MV-4-11 (cell line): ENCODE measurements around the gene AKAP13.

Experiments used
- DNase-seq: peaks from one replicate; lab custom pipeline; 2025; lab: John Stamatoyannopoulos, UW

AKAP13 gene

DNA sequence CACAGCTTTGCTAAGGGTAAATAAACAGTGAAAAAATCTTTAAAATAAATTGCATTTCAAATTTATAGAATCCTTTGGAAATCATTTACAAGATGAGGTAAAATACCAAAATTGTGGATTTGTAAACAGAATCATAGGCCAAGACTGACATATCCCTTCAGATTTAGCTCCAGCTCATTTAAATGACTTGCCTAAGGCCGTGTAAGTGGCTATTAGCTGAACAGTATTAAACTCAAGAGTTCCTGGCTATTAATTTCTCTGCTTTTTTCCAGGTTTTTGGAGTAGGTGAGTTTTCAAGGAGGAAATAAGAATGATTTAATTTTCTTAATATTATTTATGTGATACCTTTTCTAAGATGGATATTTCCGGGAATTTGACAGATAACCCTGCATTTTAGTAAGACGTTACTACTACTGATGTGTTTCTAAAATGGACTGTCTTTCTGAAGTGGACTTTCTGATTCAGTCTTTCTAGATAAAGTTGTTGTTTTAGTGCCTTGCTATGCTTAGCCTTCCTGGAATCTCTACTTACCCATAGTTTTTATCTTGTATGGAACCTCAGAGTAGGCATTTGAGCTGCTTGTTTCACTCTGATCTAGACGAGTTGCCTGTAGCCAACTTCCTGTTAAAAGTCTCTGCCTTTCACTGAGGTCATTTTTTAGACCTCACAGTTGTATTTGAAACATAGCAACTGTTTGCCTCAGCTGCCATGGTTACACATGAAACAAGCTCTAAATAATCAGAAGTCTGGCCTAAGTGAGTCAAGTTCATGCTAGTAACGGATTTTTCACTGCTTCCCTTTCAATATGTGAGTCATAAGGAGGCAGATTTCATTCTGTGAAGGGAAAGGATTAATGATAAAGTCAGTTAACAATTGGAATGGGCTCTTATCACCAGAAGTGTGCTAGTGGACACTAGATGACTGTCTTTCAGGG lies 287.4 kb downstream of the AKAP13 start:
- peak; percentile 99 for DNase-seq

DNA sequence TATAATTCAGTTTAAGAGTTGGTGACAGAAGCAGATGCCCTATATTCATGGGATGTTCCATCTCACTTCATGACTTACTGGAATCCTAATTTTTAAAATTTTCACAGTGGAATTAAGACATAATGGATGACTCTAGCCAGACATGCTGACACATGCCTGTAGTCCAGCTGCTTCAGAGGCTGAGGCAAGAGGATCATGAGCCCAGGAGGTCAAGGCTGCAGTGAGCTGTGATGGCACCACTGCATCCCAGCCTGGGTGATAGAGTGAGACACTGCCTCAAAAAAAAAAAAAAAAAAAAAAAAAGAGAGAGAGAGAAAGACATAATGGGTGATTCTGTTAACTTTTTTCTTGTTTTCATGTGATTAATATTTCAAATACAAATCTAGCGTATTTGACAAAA lies 290.8 kb downstream of the AKAP13 start:
- no peak for DNase-seq

DNA sequence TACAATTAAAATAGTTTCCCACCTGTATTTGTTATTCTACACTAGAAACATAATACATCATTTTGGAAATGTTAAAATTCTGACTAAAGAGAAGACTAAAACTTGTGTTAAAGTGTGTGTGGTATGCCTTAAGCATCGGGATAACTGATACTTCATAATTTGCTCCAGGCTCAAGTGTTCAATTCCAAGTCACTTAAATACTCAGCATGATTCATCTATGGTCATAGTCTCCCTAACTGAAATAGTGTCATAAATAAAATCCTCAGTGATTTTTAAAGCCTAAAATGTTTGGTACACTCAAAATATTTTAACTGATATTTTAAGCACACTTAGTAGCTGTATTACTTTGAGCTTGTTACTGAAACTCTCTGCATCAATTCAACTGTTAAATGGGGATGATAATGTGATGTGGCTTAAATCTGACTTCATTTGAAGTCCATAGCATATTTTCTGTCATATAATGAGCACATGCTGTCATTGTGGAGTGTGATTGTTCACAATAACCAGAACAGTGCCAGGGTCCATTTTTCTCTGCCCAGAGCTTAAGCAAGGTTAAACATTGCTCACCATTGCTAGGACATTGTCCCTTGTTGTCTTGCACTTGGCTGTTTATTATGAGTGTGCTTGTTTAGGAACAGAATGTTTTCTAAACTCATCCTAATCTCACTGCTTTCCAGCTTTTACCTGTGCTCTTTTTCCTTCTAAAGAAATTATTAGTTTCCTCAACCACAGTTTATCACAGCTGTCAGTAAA lies 292.1 kb downstream of the AKAP13 start:
- no peak for DNase-seq

DNA sequence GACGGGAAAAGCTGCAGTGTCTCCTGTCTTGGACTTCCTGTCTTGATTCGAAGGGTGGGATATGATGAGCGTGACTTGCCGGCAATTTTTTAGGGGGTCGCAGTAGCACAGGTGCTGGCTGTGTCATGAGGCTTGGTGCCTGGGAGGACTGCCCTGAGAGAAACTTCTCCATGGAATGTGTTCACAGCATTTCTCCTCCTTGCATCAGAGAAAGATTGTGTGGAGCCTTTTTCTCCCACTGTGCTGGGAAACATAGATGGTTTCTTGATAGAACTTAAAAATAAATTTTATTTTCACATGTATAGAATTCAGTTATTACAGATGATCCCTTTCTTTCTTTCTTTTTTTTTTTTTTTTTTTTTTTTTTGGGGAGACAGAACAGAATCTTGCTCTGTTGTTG lies 292.9 kb downstream of the AKAP13 start:
- DNase-seq: no peak

DNA sequence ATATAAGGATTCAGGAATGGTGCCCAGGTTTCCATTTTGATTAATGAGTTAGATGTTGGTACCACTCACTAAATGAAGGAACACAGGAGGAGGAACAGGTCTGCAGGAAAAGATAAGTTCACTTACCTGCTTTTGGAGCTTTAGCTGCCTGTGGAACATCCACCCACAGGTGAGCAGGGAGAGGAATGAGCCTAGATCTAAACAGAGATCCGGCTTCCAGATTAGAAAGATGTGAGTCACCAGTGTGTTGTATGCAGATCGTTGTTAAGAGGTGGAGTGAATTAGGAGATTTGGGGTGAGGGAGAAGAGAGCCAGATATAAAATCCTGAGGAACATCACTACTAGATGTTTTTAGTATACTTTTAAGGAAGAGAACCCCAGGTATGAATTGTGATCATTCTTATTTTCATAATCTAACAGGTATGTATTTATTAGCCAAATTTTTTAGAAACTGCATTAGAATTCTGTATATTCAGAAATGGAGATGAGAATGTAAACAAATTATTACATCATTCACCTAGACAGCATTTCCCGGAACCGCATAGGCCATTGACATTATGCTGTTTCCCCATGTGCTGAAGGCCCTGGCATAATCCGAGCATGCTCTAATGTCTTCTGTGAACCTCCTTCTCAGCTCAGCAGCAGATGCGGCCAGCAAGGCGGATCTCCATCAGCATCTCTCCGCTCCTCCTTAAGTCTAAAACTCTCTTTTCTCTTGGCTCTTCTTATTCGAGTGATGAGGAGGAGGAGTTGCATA lies 296.1 kb downstream of the AKAP13 start:
- DNase-seq: no peak

DNA sequence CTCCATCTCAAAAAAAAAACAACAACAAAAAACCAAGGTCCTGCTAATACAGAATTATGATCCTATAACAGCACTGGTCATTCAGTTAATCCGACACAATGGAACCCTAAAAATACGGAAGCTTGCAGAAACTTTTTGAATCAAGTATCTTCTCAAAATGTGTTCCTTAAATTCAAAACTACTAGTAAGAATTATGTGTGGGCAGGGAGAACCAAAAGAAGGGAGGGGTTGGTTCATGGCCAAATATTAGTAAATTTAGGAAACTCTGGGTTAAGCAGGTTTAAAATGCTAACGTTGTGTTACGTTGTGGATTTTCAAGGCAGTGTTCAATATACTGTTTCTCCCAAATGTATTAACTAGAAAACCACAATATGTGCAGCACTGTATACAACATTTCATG lies 298.8 kb downstream of the AKAP13 start:
- DNase-seq: no peak

DNA sequence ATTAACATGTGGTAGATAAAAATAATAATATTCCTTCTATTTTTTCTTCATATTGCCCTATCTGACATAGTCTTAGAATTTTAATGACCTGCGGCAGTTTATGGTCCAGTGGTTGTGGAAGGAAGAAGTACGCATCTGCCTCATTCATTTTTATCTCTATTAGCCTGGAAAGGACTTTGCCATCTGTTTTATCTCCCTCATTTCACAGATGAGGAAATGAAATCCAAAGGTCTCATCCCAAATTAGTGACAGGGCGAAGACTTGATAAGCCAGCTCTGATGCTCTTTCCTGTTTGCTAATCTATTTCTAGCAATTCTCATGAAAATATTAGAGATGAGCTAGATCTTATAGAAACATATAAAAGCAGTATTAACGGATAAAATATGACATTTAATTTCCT lies 301.0 kb downstream of the AKAP13 start:
- DNase-seq: no peak

DNA sequence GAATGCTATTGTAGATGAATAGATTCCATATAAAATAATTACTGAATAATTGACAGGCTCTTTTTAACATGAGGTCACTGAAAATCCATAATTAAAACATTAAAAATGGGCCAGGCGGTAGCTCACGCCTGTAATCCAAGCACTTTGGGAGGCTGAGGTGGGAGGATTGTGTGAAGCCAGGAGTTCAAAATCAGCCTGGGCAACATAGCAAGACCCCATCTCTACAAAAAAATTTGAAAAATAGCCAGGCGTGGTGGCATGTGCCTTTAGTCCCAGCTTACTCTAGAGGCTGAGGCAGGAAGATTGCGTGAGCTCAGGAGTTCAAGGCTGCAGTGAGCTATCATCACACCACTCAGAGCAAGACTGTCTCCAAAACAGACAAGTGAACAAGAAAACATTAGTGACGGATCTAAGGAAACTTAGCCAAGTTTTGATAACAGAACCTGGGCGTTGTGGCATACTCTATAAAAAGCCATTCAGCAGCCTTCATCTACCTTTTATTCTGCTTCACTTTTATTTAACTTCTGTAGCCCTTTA lies 303.8 kb downstream of the AKAP13 start:
- DNase-seq: no peak

DNA sequence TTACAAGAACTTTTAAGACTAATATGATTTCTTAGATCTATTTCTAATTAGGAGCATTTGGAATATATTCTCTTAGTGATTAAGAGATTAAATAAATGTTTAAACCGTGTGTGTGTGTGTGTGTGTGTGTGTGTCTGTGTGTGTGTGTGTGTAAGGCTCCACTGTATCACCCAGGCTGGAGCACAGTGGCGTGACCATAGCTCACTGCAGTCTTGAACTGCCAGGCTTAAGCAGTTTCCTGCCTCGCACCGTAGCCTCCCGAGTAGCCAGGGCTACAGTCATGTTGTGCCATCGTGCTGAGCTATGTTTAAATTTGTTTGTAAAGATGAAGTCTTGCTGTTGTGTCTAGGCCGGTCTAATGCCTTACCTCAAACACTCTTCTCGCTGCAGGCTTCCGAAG lies 305.0 kb downstream of the AKAP13 start:
- DNase-seq: peak; percentile 15

DNA sequence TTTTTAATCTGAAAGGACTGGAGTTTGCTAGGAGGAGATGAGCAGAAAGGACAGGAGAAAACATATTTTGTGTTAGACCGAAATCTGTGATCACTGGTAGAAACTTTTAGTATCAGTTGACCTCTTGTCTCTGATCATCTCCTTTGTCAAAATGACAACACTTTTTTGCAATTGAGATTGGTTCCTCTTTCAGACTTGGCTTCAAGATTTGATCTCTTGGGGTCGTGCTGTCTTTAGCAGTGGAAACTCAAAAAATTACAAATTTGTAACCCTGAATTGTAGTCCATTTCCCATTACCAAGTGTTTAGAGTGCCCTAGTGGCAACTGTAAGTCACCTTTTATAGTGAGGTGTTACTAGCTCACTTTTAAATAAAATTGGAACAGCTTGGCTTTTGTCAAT lies 306.9 kb downstream of the AKAP13 start:
- DNase-seq: peak; percentile 44

DNA sequence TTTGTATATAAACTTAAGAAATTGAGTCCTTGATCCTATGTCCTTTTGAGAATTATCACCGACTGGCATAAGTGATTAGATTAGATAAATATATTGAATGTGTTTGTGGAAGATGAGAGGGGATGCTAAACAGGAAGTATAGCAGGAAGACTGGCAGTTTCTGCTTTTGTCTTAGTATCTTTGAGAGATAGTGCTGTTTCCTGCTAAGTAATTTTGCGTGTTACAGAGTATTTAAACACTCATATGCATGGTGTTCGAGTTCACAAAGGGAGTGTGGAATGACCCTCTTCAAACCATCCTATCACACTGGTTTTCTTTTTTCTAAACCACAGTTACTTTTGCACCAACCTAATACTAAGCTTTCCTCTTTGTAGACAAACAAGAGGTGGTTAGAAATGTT lies 308.3 kb downstream of the AKAP13 start:
- DNase-seq: peak; percentile 47

DNA sequence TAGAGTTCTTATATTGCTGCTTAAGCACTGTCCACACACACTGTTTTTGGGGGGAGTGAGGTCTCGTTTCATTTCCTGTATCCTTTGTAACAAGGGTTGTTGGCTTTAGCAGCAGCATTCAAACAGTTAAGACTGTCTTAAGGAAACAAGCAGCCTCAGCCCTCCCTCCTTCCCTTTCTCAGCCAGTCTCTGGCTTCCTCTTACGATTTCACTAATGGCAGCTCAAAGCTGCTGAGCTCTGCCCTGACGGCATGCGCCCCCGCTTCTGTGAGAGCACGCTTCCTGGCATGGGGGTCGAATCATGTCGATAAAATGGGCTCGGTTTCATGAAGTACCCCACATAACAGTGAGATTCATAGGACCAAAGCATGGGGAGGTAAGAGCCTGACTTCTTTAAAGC lies 309.3 kb downstream of the AKAP13 start:
- DNase-seq: peak; percentile 95

DNA sequence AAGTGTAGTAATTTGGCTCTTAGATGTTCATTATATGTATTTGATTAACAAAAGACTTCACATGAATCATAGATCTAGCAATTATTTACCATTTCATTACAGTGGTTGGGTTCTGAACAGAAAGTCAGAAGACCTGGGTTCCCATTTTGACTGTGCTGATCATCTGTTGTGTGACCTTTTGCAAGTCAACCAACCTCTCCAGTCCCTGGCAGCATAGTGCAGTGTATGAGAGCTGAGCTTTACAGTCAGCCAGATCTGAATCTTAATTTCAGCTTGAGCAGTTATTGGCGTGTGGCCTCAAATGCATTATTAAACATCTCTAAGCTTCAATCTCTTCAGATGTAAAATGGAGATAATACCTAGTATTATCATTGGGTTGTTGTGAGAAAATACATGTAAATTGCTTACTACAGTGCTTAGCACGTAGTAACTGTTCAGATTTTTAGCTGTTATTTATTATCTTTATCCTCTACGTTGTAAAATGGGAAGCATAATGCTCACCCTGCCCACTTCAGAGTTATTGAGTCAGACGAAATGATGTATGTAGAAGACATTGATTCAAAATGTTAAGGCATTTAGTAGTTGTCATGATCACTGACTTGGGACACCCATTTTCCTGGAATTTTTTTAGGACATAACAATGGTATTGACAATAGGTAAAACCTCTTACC lies 310.3 kb downstream of the AKAP13 start:
- DNase-seq: peak; percentile 62

DNA sequence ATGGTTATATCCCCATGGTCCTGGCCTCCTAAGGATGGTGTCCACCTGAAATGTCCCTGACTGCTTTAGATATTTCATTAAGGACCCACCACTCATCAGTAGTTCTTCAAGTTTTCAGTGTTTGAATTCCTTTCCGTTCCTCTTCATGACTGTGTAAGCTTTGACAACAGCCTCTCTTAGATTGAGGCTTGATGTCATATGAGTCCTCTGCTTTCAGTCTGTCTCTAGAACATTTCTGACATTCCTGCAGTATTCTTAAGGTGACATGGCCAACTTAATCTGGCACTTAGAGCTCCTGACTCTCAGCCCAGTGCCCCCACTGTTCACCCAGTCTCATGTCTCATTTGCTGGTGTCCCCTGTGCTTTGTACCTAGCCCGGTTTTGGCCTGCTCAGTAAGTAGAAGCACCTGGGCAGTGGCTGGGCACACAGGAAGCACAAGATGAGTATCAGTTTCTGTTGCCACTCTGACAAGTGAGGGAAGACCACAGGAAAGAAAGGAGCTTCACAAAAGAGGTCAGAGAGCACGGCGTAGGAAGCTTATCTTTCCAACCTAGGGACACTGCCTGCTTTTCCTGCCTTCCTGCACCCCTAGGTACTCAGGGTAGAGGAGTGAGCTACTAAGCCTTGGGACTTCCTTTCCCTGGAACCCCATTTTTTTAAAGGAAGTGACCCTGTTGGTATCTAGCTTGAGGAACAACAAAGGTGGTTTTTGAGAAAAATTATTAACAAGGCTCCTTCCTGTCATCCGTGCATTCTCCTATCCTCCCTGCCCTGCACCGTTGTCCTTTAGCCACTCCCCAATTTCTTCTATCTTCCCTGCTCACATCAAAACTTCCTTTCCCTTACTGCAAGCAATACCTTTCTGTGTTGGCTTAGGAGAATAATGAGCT lies 311.2 kb downstream of the AKAP13 start:
- no peak for DNase-seq

DNA sequence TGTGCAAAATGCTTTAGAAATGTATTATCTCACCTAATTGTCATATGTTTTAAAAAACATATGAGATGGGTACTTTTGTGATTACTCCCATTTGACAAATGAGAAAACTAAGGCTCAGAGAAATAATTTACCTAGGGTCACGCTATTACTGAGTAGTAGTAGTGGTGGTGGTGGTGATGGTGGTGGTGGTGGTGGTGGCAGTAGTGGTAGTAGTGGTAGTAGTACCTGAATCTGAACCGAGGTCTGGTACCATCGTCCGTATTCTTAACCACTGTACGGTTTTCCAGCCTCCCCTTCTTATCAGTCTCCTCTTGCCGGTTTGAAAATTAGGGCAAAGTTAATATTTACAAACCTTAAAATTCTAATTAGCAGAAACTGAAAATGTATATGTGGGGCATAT lies 311.9 kb downstream of the AKAP13 start:
- no peak for DNase-seq

DNA sequence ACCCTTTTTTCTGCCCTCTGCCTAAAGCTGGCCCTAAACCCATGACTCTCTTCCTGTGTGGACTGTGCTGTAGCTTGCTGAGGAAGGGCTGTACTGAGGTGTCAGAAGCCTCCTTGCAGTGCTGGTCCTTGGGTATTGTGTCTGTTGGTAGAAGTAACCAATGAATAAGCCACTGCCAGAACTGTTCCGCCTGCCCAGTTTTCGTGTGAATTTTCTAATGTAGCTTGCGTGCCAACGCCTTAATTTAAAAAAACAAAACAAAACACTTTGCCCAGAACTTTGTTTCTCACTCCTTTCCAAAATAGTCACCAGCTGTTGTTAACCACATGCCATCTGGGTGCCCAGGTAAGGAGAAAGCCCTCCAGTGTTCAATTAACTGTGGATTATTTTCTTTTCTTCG lies 312.5 kb downstream of the AKAP13 start:
- DNase-seq: no peak

DNA sequence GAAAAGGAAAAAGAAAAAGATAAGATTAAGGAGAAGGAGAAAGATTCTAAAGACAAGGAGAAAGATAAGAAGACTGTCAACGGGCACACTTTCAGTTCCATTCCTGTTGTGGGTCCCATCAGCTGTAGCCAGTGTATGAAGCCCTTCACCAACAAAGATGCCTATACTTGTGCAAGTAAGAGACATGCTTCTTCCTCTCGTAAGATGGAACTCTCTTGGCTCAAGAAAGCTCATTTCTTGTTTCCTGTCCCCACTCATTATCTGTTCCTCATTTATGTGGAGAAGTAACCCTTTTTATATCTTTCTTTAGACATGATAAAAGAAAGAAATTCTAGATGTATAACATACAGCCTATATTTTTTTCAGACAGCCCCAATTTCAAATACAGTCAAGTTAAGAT lies 312.9 kb downstream of the AKAP13 start:
- peak; percentile 78 for DNase-seq

DNA sequence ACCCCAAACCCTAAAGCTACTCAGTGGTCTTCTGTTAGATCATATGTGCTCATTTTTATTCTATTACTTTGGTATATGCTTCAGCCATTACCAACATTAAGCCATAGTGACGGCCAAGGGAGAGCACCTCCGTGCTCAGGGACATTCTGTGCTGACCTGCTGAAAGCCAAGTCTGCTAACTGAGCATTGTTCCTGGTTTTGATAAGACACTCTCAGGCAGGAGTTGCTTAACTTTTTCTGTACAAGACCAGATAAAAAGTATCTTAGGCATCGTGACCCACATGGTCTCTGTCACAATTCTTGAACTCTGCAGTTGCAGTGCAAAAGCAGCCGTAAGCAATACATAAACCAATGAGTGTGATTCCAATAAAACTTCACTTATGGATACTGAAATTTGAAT lies 313.7 kb downstream of the AKAP13 start:
- peak; percentile 32 for DNase-seq

DNA sequence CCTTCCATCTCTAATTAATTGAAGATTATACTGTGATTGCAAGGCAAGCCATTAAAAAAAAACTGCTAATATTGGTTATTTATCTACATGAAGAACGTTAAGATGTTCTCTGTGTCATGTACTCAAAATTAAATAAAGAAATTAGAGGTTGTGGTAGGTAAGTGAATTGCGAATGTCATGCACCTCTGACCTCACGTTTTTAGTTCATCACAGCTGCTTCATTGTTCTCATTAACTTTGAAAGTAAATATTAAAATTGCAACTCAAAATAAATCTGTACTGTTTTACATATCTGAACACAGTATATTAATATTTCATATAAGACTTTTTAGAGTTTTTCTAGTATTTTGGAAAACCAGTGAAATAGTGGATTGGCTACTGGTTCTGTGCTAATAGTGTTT lies 320.4 kb downstream of the AKAP13 start:
- no peak for DNase-seq

DNA sequence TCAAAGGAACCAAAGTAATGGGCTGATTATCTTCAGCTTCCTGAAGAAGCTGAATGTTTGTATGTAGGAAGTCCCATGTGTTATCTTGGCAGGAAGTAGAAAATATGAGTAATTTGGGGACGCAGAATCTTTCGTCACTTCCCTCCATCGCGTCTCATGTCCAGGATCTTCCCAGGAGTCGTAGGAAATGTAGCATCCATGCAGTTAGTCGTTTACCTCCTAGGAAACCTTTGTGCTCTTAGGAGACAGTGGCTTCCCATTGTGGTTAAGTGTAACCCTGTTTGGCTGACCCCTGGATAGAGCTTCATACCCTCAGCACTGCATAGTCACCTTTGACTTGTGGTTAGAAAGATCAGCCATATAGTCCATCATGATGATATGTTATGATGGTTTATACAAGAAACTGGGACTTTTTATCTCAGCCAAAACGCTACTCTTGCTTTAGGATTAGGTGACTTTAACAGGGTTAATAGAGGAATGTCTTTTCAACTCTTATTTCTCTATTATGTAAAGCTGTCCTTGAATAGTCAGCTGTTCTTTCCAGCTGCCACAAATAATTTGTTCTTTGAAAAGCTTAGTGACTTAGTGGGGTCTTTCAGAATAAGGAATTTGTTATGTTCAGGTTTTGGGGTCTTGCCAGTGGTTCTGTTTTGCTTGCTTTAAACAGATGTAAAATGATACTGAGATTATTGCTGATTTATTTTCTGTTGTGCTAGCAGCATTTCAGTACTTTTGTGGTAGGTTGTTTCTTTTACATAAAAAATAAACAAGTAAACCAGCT lies 322.1 kb downstream of the AKAP13 start:
- peak; percentile 64 for DNase-seq
